GM10847 (cell line): Measurements from ENCODE around the gene STYXL2.

Experiments
- POLR2A ChIP-seq: IDR thresholded peaks from 2 replicates; pipeline ENCODE4 v1.6.1; 2011; ENCODE audit not compliant: insufficient read length; ENCODE audit errors: extremely low read depth

The STYXL2 gene

DNA sequence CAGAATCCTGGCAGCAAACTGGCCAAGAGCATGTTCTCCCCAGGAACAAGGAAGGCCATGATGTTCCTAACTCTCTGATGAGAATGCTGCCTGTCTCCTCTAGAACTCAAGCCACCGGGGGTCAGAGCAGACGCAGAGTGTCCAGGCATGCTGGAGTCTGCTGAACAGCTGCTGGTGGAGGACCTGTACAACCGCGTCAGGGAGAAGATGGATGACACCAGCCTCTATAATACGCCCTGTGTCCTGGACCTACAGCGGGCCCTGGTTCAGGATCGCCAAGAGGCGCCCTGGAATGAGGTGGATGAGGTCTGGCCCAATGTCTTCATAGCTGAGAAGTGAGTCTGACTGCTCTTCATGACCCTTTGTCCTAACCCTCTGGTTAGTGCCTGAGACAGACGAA is 23.4 kb downstream of the STYXL2 start:
- no peak for TF ChIP-seq POLR2A

- TF ChIP-seq POLR2A, result no peak
Observed at GRCh38 chr1:167118188-167118587, 24.3 kb downstream of the STYXL2 start.

GRCh38 chr1:167119696-167120095 is 25.8 kb downstream of the STYXL2 start:
- TF ChIP-seq POLR2A, result no peak

- TF ChIP-seq POLR2A, result no peak
Observed at GRCh38 chr1:167120899-167121298, 27.0 kb downstream of the STYXL2 start.

DNA sequence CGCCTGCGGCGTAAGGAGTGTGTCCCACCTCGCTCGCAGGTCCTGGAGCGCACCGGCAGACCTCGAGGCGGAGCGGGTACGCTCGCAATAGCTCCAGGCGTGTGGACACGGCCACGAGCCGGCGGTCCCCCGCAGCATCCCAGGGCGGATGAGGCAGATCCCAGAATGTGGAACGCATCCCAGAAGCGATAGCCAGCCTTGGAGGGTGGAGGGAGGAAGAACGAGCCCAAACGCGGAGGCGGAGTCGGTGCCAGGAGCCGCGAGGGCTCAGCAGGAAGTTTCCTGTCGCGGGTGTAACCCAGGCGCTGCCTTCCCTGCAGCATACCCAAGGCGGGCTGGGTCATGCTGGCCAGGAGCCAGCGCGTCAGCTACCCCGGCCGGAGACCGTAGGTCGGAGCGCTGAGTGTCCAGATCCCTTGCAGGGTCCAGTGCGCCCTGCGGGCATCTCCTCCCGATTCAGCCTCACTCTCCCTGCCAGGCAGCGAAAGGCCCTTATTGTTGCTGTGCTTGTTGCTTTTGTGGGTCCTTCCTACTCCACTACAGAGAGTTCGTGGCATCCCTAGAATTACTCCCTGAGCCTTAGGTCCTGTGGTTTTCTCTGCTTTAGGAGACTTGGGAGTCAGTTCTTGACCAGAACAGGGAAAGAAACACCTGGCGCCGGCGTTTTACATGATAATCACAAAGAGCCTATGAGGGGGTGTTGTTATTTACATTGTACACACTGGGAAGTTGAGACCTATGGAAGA is 27.7 kb downstream of the STYXL2 start:
- TF ChIP-seq POLR2A, result no peak

DNA sequence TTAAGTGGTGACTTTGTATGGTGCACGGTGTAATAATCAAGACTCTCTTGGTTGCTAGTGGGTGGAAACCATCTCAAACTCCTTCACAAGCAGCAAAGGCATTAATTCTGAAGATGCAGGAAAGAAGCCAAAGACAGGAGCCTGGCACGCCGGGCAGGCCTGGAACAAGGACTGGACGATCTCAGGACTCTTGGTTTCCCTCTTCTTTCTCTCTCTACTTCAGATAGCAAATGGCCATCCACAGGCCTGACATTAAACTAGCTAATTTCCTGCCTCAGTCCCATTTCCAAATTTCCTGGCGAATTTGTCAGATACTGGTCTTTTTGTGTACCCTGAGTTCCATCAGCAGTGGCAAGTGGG is 28.2 kb downstream of the STYXL2 start:
- no peak for TF ChIP-seq POLR2A

GRCh38 chr1:167122568-167122967 is 28.7 kb downstream of the STYXL2 start:
- no peak for TF ChIP-seq POLR2A

- no peak for TF ChIP-seq POLR2A
Observed at GRCh38 chr1:167126317-167126716, 32.4 kb downstream of the STYXL2 start.

DNA sequence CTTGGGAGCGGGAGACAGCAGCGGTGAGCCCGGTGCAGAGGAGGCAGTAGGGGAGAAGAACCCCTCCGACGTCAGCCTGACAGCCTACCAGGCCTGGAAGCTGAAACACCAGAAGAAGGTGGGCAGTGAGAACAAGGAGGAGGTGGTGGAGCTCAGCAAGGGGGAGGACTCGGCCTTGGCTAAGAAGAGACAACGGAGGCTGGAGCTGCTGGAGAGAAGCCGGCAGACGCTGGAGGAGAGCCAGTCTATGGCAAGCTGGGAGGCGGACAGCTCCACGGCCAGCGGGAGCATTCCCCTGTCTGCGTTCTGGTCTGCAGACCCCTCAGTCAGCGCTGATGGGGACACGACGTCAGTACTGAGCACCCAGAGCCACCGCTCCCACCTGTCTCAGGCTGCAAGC is 32.9 kb downstream of the STYXL2 start:
- no peak for TF ChIP-seq POLR2A

DNA sequence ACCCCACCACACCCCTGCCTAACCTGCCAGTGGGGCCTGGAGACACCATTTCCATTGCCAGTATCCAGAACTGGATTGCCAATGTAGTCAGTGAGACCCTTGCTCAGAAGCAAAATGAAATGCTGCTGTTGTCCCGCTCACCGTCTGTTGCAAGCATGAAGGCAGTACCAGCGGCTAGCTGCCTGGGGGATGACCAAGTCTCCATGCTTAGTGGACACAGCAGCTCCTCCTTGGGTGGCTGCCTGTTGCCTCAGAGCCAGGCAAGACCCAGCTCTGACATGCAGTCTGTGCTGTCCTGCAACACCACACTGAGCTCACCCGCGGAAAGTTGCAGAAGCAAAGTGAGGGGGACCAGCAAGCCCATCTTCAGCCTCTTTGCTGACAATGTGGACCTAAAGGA is 33.4 kb downstream of the STYXL2 start:
- no peak for TF ChIP-seq POLR2A

DNA sequence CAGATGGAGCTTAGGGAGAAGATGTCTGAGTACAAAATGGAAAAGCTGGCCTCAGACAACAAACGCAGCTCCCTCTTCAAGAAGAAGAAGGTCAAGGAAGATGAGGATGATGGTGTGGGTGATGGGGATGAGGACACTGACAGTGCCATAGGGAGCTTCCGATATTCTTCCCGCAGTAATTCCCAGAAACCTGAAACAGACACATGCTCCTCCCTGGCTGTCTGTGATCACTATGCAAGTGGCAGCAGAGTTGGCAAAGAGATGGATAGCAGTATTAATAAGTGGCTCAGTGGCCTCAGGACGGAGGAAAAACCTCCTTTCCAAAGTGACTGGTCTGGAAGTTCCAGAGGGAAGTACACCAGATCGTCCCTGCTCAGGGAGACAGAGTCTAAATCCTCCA is 33.8 kb downstream of the STYXL2 start:
- no peak for TF ChIP-seq POLR2A

GRCh38 chr1:167128261-167129227 is 34.7 kb downstream of the STYXL2 start:
- no peak for TF ChIP-seq POLR2A

DNA sequence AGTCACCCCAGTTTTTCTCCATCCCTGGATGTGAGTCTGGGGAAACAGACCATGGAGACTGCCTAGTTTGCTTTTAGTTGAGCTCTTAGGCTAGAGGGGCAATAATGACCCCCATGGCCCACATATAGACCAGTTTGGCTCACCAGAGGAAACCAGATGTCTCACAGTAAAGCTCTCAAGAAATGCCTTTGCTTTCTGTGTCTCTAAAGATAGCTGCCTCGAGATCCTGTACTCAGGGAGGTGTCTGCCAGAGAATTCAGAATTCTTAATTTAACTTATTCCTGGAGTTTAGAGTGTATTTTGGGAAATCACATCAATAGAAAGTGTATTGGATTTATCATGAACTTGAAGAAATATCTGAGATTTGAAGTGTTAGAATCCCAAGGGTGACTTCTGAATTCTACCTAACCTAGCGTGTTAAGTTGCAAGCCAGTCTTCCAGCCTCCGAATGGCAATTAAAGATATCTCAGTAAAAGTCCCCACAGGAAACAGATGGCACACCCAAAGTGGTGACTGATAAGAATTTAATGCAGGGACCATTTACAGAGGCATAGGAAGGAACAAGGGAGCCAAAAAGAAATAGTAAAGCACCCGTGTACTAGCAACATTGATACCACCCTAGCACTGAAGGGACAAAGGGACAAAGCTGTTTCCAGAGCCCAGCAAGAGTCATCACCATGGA is 37.1 kb downstream of the STYXL2 start:
- no peak for TF ChIP-seq POLR2A

- no peak for TF ChIP-seq POLR2A
Observed at GRCh38 chr1:167132301-167133010, 38.6 kb downstream of the STYXL2 start.

- no peak for TF ChIP-seq POLR2A
Observed at GRCh38 chr1:167135281-167135840, 41.5 kb downstream of the STYXL2 start.

- no peak for TF ChIP-seq POLR2A
Observed at GRCh38 chr1:167136191-167136614, 42.3 kb downstream of the STYXL2 start.
